K562 (cell line): ENCODE results near the gene SAXO1.

Experiments used
- IRF1 ChIP-seq: sonication (generic); formaldehyde crosslinking; IDR thresholded peaks from 2 replicates; pipeline ENCODE4 v1.8.0; 2022; ENCODE audit warnings: missing genetic modification reagents, mild to moderate bottlenecking, borderline replicate concordance
- MCM3 ChIP-seq: fragments of 450-650 bp; IDR thresholded peaks from 2 replicates; pipeline ENCODE4 v1.6.1; 2016
- PRPF4 ChIP-seq: fragments of 200-400 bp; formaldehyde crosslinking; IDR thresholded peaks from one replicate; pipeline ENCODE4 v1.6.1; 2017; ENCODE audit warnings: low read length, low read depth, mild to moderate bottlenecking; ENCODE audit not compliant: insufficient read depth, poor library complexity, severe bottlenecking
- ZNF274 ChIP-seq: IDR thresholded peaks from 2 replicates; pipeline ENCODE4 v1.6.1; 2011; ENCODE audit warnings: low read depth, mild to moderate bottlenecking, low read length, moderate library complexity, borderline replicate concordance
- TF ChIP-seq, protein P1 (sequence below), 2 experiments: fragments of 450-650 bp; formaldehyde crosslinking in 1 of 2; IDR thresholded peaks; 2 replicates each; pipeline versions ENCODE4 v1.4.0 to v1.6.1; 2014 to 2020; ENCODE audit warnings: mild to moderate bottlenecking in 2 of 2, borderline replicate concordance in 1 of 2, low read depth in 1 of 2
- TF ChIP-seq, protein P2 (sequence below): fragments of 250-450 bp; sonication (Bioruptor Pico); IDR thresholded peaks from 2 replicates; pipeline ENCODE4 v1.5.0; 2020; ENCODE audit warnings: mild to moderate bottlenecking, borderline replicate concordance

DNA sequence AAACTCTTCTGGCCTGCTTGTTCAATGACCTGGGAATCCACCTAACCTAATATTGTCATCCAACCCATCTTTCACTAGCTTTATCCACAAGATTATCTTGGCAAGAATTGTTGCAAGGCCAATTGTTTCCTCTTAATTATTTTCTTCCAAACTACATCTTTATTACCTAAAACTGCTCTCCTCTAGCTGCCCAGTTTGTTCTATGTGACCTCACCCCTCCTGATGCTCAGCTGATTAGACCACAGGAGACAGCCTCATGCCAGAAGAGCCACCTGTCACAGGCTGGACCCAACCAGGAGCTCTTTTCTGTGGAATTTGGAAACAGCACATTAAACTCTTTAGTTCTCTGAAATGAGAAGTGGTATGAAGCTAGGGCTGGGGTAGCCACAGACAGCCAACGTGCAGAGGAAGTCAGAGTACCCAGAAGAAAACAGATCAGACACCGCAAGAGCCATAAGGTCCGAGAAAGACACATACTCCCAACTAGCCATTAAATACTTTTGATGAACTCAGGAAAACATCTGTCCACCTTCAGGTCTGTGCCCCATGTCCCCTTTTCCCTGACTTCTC, 12.0 kb downstream of the SAXO1 start:
- no peak for TF ChIP-seq IRF1 (CRISPR knock-in tag)
- TF ChIP-seq, protein P1, sequence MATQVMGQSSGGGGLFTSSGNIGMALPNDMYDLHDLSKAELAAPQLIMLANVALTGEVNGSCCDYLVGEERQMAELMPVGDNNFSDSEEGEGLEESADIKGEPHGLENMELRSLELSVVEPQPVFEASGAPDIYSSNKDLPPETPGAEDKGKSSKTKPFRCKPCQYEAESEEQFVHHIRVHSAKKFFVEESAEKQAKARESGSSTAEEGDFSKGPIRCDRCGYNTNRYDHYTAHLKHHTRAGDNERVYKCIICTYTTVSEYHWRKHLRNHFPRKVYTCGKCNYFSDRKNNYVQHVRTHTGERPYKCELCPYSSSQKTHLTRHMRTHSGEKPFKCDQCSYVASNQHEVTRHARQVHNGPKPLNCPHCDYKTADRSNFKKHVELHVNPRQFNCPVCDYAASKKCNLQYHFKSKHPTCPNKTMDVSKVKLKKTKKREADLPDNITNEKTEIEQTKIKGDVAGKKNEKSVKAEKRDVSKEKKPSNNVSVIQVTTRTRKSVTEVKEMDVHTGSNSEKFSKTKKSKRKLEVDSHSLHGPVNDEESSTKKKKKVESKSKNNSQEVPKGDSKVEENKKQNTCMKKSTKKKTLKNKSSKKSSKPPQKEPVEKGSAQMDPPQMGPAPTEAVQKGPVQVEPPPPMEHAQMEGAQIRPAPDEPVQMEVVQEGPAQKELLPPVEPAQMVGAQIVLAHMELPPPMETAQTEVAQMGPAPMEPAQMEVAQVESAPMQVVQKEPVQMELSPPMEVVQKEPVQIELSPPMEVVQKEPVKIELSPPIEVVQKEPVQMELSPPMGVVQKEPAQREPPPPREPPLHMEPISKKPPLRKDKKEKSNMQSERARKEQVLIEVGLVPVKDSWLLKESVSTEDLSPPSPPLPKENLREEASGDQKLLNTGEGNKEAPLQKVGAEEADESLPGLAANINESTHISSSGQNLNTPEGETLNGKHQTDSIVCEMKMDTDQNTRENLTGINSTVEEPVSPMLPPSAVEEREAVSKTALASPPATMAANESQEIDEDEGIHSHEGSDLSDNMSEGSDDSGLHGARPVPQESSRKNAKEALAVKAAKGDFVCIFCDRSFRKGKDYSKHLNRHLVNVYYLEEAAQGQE (IDR thresholded peaks at IDR 0.05; ENCODE audit: borderline replicate concordance), result no peak
- TF ChIP-seq, protein P1 (CRISPR knock-in tag; IDR thresholded peaks at IDR 0.05; ENCODE audit: low read depth), result no peak
- TF ChIP-seq MCM3, result no peak
- TF ChIP-seq, protein P2, sequence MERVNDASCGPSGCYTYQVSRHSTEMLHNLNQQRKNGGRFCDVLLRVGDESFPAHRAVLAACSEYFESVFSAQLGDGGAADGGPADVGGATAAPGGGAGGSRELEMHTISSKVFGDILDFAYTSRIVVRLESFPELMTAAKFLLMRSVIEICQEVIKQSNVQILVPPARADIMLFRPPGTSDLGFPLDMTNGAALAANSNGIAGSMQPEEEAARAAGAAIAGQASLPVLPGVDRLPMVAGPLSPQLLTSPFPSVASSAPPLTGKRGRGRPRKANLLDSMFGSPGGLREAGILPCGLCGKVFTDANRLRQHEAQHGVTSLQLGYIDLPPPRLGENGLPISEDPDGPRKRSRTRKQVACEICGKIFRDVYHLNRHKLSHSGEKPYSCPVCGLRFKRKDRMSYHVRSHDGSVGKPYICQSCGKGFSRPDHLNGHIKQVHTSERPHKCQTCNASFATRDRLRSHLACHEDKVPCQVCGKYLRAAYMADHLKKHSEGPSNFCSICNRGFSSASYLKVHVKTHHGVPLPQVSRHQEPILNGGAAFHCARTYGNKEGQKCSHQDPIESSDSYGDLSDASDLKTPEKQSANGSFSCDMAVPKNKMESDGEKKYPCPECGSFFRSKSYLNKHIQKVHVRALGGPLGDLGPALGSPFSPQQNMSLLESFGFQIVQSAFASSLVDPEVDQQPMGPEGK (CRISPR knock-in tag), result no peak
- no peak for TF ChIP-seq ZNF274
- TF ChIP-seq PRPF4, result no peak
